ENCODE measurements around the gene TRPM6. TPM values are rescaled to one million over a fixed set of nuclear protein-coding genes. Genes with fewer than 3 reads are reported as not detected.

Gene TRPM6
- polyA plus RNA-seq, 1 experiment = 0.02 TPM

- ChIA-PET CTCF (no interaction called here), POLR2A (no interaction called here)
- Histone ChIP-seq H3K36me3 (ENCODE audit: control insufficient read depth, insufficient read depth, low read length) (no peaks in the 10 kb centered on the region), H3K4me3 (ENCODE audit: low read depth, low read length) (no peak overlapping the region), H3K27me3 (ENCODE audit: control insufficient read depth, insufficient read depth, low read length) (no peaks in the 10 kb centered on the region)
- no peak for DNase-seq (ENCODE audit: low read depth)
- TF ChIP-seq, protein P1, sequence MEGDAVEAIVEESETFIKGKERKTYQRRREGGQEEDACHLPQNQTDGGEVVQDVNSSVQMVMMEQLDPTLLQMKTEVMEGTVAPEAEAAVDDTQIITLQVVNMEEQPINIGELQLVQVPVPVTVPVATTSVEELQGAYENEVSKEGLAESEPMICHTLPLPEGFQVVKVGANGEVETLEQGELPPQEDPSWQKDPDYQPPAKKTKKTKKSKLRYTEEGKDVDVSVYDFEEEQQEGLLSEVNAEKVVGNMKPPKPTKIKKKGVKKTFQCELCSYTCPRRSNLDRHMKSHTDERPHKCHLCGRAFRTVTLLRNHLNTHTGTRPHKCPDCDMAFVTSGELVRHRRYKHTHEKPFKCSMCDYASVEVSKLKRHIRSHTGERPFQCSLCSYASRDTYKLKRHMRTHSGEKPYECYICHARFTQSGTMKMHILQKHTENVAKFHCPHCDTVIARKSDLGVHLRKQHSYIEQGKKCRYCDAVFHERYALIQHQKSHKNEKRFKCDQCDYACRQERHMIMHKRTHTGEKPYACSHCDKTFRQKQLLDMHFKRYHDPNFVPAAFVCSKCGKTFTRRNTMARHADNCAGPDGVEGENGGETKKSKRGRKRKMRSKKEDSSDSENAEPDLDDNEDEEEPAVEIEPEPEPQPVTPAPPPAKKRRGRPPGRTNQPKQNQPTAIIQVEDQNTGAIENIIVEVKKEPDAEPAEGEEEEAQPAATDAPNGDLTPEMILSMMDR (IDR thresholded peaks at IDR 0.05; ENCODE audit: insufficient read depth, low read depth, low read length) = no peak
These were observed 176.4 kb downstream of the TRPM6 start for GRCh38 chr9:74711341-74711740.

- POLR2A ChIA-PET = no interaction called here
- no peaks in the 10 kb centered on the region for H3K27me3 ChIP-seq (ENCODE audit: control insufficient read depth, insufficient read depth, low read length)
- DNase-seq (ENCODE audit: low read depth) = no peak
- TF ChIP-seq, protein P1 (IDR thresholded peaks at IDR 0.05; ENCODE audit: insufficient read depth, low read depth, low read length) = no peak
- no peaks in the 10 kb centered on the region for H3K36me3 ChIP-seq (ENCODE audit: control insufficient read depth, insufficient read depth, low read length)
- CTCF ChIA-PET = no interaction called here
- H3K4me3 ChIP-seq (ENCODE audit: low read depth, low read length) = no peak overlapping the region
These were observed 190.2 kb downstream of the TRPM6 start for GRCh38 chr9:74697535-74697934.

GRCh38 chr9:74696520-74696919 lies 191.2 kb downstream of the TRPM6 start:
- no peaks in the 10 kb centered on the region for H3K27me3 ChIP-seq (ENCODE audit: control insufficient read depth, insufficient read depth, low read length)
- no peaks in the 10 kb centered on the region for H3K36me3 ChIP-seq (ENCODE audit: control insufficient read depth, insufficient read depth, low read length)
- no peak for DNase-seq (ENCODE audit: low read depth)
- TF ChIP-seq, protein P1 (IDR thresholded peaks at IDR 0.05; ENCODE audit: insufficient read depth, low read depth, low read length) = no peak
- H3K4me3 ChIP-seq (ENCODE audit: low read depth, low read length) = no peak overlapping the region
- ChIA-PET CTCF (no interaction called here), POLR2A (no interaction called here)

DNA sequence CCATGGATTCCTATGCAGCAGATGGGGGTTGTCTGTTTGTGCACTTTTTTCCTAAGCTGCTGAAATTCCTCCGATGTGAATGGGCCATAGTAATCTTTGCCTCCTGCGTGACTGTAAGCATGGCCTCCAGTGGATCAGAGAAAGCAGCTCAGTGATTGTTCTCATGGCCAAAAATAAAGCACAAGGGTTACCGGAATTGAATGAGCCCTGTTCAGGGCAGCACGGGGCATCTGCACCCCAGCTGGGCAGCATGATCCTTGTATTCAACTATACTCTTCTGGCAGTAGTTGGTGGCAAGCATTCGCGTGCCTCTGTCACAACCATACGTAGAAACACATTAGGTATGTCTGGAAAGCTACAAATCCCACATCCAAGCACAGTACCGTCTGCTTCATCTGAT lies 196.7 kb downstream of the TRPM6 start:
- Histone ChIP-seq H3K4me3 (ENCODE audit: low read depth, low read length) (no peak overlapping the region), H3K27me3 (ENCODE audit: control insufficient read depth, insufficient read depth, low read length) (no peaks in the 10 kb centered on the region), H3K36me3 (ENCODE audit: control insufficient read depth, insufficient read depth, low read length) (no peaks in the 10 kb centered on the region)
- DNase-seq (ENCODE audit: low read depth) = no peak
- ChIA-PET CTCF (interaction anchor here (0.9 kb wide), 1 partner anchor 10 kb away, joined by 4 read pairs; no protein-coding TSS in a partner anchor), POLR2A (no interaction called here)
- TF ChIP-seq, protein P1 (IDR thresholded peaks at IDR 0.05; ENCODE audit: insufficient read depth, low read depth, low read length) = no peak

DNA sequence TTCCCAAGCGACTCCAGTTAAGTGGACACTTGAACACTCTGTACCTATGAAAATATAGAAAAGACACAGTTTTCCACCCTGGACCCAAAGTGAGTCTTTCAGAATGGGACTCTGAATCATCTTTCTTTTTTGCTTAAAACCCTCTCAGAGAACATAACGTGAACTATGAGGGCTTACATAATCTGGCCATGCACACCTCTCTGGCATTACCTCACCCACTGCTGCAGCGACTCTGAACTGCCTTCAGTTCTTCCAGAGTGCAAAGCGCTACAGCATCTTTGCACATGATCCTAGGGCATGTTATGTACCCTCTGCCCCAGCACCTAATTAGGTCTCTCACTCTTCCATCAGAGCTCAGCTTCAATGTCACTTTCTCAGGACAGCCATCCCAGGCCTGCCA lies 204.4 kb downstream of the TRPM6 start:
- TF ChIP-seq, protein P1 (IDR thresholded peaks at IDR 0.05; ENCODE audit: insufficient read depth, low read depth, low read length) = no peak
- no peak for DNase-seq (ENCODE audit: low read depth)
- ChIA-PET CTCF (interaction anchor here (0.7 kb wide), 1 partner anchor 40 kb away, joined by 3 read pairs; no protein-coding TSS in a partner anchor), POLR2A (no interaction called here)
- Histone ChIP-seq H3K27me3 (ENCODE audit: control insufficient read depth, insufficient read depth, low read length) (no peaks in the 10 kb centered on the region), H3K36me3 (ENCODE audit: control insufficient read depth, insufficient read depth, low read length) (no peaks in the 10 kb centered on the region), H3K4me3 (ENCODE audit: low read depth, low read length) (no peak overlapping the region)

Measured in BJ (cell line).